ENCODE results near the gene ZNF197.

Gene ZNF197

DNA sequence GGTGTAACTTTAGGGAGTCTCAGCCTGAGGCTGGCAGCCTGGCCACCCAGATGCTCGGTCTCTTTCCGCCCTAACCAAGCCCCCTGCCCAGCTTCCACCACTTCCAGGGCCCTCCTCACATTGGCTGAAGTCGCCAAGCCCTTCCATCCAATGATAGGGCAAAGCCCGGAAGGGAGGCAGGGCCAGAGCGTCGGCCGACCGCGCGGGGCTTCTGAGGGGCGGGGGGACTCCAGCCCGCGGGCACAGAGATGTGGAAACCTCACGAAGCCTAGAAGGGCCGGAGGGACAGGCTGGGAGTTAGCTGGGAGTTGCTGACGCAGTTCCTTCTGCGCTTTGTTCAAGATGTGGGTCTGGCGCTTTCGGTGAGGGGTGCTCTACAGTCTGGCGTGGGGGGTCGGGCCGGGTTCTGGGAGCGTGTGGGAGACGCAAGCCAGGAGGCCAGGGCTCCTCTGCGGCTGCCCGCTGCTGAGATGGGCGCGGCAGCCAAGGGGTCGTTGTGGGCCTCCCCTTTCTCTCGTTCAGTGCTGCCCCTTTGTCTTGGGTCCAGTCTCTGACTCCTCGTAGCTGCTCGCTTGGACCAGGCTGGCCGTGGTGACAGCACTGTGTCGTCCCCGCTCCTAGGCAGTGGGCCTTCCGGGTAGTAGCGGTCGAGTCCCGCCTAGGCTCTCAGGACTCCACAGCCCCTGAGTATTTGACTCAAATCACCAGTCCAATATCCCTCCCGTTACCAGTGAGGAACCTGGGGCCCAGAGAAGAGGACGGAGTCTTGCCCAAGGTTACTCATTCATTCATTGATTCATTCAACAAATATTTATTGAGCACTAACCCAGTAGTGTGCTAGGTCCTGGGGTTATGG is 40.0 kb upstream of the ZNF197 start, which contains the start of gene ZNF660:
Gene ZNF660, plus strand, starts transcription at position 319 of the 856 bp plus-strand sequence. CDS start 9,230 bp downstream, outside the sequence.
- TF ChIP-seq CTCF (IDR thresholded peaks at IDR 0.05; ENCODE audit: insufficient read depth, low read length), result no peak
- no peak within 1 kb of the TSS for H3K4me3 ChIP-seq (replicated peaks; ENCODE audit: insufficient read depth, low read length)
- DNase-seq (ENCODE audit: low read depth in 1 of 2, low spot score in 1 of 2), result no peak
- no peak within 1 kb of the TSS for H3K27ac ChIP-seq (replicated peaks)
- no peaks in the 10 kb centered on the region for H3K27me3 ChIP-seq (ENCODE audit: insufficient read depth, poor library complexity, severe bottlenecking)

GRCh38 chr3:44596621-44597020 is 28.2 kb upstream of the ZNF197 start:
- TF ChIP-seq CTCF (IDR thresholded peaks at IDR 0.05; ENCODE audit: insufficient read depth, low read length), result no peak
- DNase-seq (ENCODE audit: low read depth in 1 of 2, low spot score in 1 of 2), result no peak
- Histone ChIP-seq H3K27me3 (ENCODE audit: insufficient read depth, poor library complexity, severe bottlenecking) (no peaks in the 10 kb centered on the region), H3K27ac (replicated peaks) (no peak overlapping the region), H3K4me3 (replicated peaks; ENCODE audit: insufficient read depth, low read length) (no peak overlapping the region)

DNA sequence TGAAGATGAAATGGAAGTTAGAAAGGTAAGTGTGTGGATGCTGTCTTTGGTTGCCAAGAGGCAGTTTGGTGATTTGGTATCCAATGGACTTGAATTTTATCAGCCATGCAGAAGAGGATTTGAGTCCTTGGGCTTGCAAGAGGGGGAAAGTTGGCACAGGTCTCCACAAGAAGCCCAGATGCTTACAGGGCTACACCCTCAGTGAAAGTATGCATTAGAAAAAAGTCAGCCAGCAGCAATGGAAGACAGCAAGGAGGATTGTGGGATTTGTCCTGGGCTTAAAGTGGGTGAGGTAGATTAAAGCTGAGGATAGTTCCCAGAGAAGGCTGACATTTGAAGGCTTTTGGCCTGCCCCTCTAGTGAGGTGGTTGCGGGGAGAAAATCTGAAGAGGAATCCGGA is 23.1 kb upstream of the ZNF197 start:
- Histone ChIP-seq H3K4me3 (replicated peaks; ENCODE audit: insufficient read depth, low read length) (no peak overlapping the region), H3K27me3 (ENCODE audit: insufficient read depth, poor library complexity, severe bottlenecking) (no peaks in the 10 kb centered on the region), H3K27ac (replicated peaks) (no peak overlapping the region)
- DNase-seq (ENCODE audit: low read depth in 1 of 2, low spot score in 1 of 2), result no peak
- TF ChIP-seq CTCF (IDR thresholded peaks at IDR 0.05; ENCODE audit: insufficient read depth, low read length) (no peak), POLR2AphosphoS5 (IDR thresholded peaks at IDR 0.05; ENCODE audit: low read depth) (no peak), REST (IDR thresholded peaks at IDR 0.05; ENCODE audit: insufficient replicate concordance, low read depth) (no peak), GABPA (IDR thresholded peaks at IDR 0.05; ENCODE audit: low read depth) (no peak), SPI1 (IDR thresholded peaks at IDR 0.05; ENCODE audit: borderline replicate concordance, low read depth) (no peak)

DNA sequence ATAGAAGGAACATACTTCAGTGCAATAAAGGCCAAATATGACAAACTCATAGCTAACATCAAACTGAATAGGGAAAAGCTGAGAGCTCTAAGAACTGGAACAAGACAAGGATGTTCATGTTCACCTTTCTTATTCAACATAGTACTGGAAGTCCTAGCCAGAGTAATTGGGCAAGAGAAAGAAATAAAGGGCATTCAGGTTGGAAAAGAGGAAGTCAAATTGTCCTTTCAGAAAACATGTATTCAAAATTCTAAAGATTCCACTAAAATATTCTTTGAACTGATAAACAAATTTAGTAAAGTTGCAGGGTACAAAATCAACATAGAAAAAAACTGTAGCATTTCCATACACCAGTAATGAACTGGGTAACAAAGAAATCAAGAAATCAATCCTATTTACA is 12.2 kb upstream of the ZNF197 start:
- no peak overlapping the region for H3K4me3 ChIP-seq (replicated peaks; ENCODE audit: insufficient read depth, low read length)
- no peaks in the 10 kb centered on the region for H3K27me3 ChIP-seq (ENCODE audit: insufficient read depth, poor library complexity, severe bottlenecking)
- no peak overlapping the region for H3K27ac ChIP-seq (replicated peaks)
- TF ChIP-seq REST (IDR thresholded peaks at IDR 0.05; ENCODE audit: insufficient replicate concordance, low read depth) (no peak), GABPA (IDR thresholded peaks at IDR 0.05; ENCODE audit: low read depth) (no peak), POLR2AphosphoS5 (IDR thresholded peaks at IDR 0.05; ENCODE audit: low read depth) (no peak), CTCF (IDR thresholded peaks at IDR 0.05; ENCODE audit: insufficient read depth, low read length) (no peak), SPI1 (IDR thresholded peaks at IDR 0.05; ENCODE audit: borderline replicate concordance, low read depth) (peak; percentile 77)
- DNase-seq (ENCODE audit: low read depth in 1 of 2, low spot score in 1 of 2), result no peak
